Fibroblast of skin of left quadriceps (primary cell): Measurements from ENCODE around the gene CFAP58.

Source experiments
- DNase-seq, 2 experiments: peaks; one replicate each; pipeline ENCODE4 v3.0.0-alpha.2; 2013; ENCODE audit warnings: low read depth in 2 of 2

Gene CFAP58

GRCh38 chr10:104483582-104483981, 129.9 kb downstream of the CFAP58 start:
- no peak for DNase-seq

GRCh38 chr10:104485632-104486031, 132.0 kb downstream of the CFAP58 start:
- no peak for DNase-seq

GRCh38 chr10:104486803-104487202, 133.2 kb downstream of the CFAP58 start:
- DNase-seq: no peak

GRCh38 chr10:104487794-104488438, 134.3 kb downstream of the CFAP58 start:
- DNase-seq: no peak

- DNase-seq: no peak
Observed at GRCh38 chr10:104488439-104488832, 134.8 kb downstream of the CFAP58 start.

- DNase-seq: no peak
Observed at GRCh38 chr10:104492329-104492940, 138.8 kb downstream of the CFAP58 start.

- DNase-seq: no peak
Observed at GRCh38 chr10:104498347-104499081, 144.9 kb downstream of the CFAP58 start.

GRCh38 chr10:104501449-104501848, 147.8 kb downstream of the CFAP58 start:
- DNase-seq: no peak

- no peak for DNase-seq
Observed at GRCh38 chr10:104501864-104502579, 148.4 kb downstream of the CFAP58 start.

- DNase-seq: no peak
Observed at GRCh38 chr10:104502907-104503306, 149.3 kb downstream of the CFAP58 start.
